ENCODE data around the gene SQSTM1. TPM values are rescaled to one million over a fixed set of nuclear protein-coding genes. Genes with fewer than 3 reads are reported as not detected.

SQSTM1 gene
- polyA plus RNA-seq, 1 experiment, result 366 TPM

DNA sequence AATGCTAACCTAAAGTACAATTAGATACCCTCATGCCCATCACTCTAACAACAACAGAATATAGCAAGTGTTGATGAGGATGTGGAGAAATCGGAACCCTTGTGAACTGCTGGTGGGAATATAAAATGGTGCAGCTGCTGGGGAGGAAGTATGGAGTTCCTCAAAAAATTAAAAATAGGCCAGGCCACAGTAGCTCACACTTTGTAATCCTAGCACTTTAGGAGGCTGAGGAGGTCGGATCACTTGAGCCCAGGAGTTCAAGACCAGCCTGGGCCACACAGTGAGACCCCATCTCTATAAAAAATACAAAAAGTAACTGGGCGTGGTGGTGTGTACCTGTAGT lies 55.9 kb downstream of the SQSTM1 start:
- ChIA-PET CTCF (no interaction called here), POLR2A (no interaction called here)
- Histone ChIP-seq H3K27me3 (ENCODE audit: control insufficient read depth, insufficient read depth, low read length) (no peaks in the 10 kb centered on the region), H3K9me3 (ENCODE audit: control insufficient read depth, insufficient read depth, low read length) (no peaks in the 10 kb centered on the region; the same call in 1 of the 2 replicates), H3K4me3 (ENCODE audit: low read depth, low read length) (no peak overlapping the region), H3K27ac (ENCODE audit: low read depth, low read length) (no peak overlapping the region)
- no peak for DNase-seq (ENCODE audit: low read depth, low spot score)
- TF ChIP-seq, protein P1, sequence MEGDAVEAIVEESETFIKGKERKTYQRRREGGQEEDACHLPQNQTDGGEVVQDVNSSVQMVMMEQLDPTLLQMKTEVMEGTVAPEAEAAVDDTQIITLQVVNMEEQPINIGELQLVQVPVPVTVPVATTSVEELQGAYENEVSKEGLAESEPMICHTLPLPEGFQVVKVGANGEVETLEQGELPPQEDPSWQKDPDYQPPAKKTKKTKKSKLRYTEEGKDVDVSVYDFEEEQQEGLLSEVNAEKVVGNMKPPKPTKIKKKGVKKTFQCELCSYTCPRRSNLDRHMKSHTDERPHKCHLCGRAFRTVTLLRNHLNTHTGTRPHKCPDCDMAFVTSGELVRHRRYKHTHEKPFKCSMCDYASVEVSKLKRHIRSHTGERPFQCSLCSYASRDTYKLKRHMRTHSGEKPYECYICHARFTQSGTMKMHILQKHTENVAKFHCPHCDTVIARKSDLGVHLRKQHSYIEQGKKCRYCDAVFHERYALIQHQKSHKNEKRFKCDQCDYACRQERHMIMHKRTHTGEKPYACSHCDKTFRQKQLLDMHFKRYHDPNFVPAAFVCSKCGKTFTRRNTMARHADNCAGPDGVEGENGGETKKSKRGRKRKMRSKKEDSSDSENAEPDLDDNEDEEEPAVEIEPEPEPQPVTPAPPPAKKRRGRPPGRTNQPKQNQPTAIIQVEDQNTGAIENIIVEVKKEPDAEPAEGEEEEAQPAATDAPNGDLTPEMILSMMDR (IDR thresholded peaks at IDR 0.05; ENCODE audit: low read depth, low read length), result no peak

DNA sequence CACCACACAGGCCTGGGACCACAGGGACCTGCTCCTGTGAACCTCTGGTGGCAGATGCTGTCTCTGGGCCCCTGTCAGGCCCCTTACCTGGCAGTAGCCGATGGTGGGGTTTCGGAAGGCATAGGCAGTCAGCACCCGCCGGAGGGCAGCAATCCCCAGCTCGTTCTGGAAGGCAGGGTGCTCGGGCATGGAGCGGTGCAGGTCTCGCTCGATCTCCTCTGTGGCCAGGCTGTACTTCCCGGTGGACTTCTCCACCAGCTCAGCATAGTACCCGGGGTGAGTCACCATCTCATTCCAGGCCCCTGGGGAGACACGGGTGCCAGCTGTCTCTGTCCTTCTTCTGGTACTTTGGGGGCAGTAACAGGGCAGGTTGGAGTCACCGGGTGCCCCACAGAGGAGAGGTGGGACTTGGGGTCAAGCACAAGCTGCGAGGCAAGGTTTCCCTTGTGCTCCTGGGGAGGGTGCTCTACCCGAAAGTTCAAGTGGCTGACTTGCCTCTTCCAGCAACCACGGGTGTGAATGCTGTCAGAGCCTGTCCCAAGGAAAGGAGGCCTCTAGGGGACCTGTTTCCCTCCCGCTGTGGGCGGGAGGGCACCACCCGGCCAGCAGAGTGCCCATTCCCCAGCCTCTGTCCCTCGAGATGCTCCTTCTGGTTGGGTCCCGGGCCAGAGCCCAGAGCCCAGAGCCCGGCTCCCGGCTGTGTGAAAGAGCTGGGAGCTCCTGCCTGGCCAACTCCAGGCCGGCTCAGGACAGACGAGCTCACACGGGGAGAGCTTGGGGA lies 57.7 kb downstream of the SQSTM1 start:
- H3K27me3 ChIP-seq (ENCODE audit: control insufficient read depth, insufficient read depth, low read length), result no peaks in the 10 kb centered on the region
- DNase-seq (ENCODE audit: low read depth, low spot score), result no peak
- CTCF ChIA-PET, result interaction anchor here (1.6 kb wide), 1 partner anchor 116 kb away, joined by 6 read pairs; no protein-coding TSS in a partner anchor
- peaks cover 8% of the 10 kb centered on the region for H3K9me3 ChIP-seq (ENCODE audit: control insufficient read depth, insufficient read depth, low read length)
- POLR2A ChIA-PET, result no interaction called here
- H3K27ac ChIP-seq (ENCODE audit: low read depth, low read length), result no peak overlapping the region
- H3K4me3 ChIP-seq (ENCODE audit: low read depth, low read length), result no peak overlapping the region
- TF ChIP-seq, protein P1 (IDR thresholded peaks at IDR 0.05; ENCODE audit: low read depth, low read length), result no peak

DNA sequence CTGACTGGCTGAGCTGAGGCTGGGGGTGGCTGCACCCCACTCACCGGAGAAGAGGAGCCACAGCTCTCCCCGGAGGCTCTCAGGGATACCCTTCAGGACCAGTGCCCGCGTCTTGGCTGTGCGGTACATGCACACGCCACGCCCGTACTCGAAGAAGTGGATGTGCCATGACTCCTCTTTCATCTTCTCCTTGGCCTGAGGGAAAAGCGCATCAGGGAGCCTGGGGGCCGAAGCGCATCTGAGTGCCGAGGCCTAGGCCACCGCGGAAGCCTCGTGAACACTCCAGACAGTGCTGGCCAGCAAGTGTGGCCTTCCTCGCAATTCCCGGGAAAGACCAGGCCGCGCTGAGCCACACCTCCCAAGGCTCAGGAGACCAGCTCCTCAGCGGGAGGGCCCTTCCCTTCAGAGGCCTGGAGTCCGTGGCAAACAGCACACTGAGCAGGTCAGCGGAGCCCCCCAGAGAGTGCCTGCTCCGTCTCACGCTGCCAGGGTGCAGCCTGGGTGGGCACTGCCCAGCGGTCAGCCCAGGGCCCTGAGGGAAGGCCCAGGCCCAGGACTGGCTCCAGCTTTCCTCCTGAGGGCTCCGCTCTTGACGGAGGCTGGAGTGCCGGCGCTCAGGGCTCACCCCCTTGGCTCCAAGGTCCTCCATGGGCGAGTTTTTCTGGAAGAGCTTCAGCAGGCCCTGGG lies 58.4 kb downstream of the SQSTM1 start:
- ChIA-PET CTCF (interaction anchor here (1.6 kb wide), 1 partner anchor 116 kb away, joined by 6 read pairs; no protein-coding TSS in a partner anchor), POLR2A (no interaction called here)
- DNase-seq (ENCODE audit: low read depth, low spot score), result no peak
- Histone ChIP-seq H3K4me3 (ENCODE audit: low read depth, low read length) (no peak overlapping the region), H3K9me3 (ENCODE audit: control insufficient read depth, insufficient read depth, low read length) (peaks cover 14% of the 10 kb centered on the region), H3K27me3 (ENCODE audit: control insufficient read depth, insufficient read depth, low read length) (no peaks in the 10 kb centered on the region), H3K27ac (ENCODE audit: low read depth, low read length) (no peak overlapping the region)
- TF ChIP-seq, protein P1 (IDR thresholded peaks at IDR 0.05; ENCODE audit: low read depth, low read length), result no peak

DNA sequence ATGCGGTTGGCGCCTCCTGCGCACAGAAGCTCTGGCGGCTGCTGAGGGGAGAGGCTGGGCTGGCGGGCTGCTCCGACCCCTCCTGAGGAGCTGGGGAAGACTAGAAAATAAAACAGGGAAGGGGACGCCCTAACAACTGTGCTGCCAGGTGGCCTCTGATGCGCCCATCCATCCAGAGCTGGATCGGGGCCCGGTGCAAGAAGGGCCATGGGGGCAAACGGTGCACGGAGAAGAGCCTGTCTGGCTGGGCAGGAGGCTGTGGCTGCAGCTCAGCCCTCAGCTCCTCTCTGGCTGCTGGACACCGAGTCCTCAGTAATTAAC lies 58.9 kb downstream of the SQSTM1 start:
- Histone ChIP-seq H3K9me3 (ENCODE audit: control insufficient read depth, insufficient read depth, low read length) (peaks cover 18% of the 10 kb centered on the region), H3K27me3 (ENCODE audit: control insufficient read depth, insufficient read depth, low read length) (no peaks in the 10 kb centered on the region), H3K4me3 (ENCODE audit: low read depth, low read length) (no peak overlapping the region), H3K27ac (ENCODE audit: low read depth, low read length) (no peak overlapping the region)
- POLR2A ChIA-PET, result no interaction called here
- no peak for DNase-seq (ENCODE audit: low read depth, low spot score)
- CTCF ChIA-PET, result no interaction called here
- TF ChIP-seq, protein P1 (IDR thresholded peaks at IDR 0.05; ENCODE audit: low read depth, low read length), result no peak

DNA sequence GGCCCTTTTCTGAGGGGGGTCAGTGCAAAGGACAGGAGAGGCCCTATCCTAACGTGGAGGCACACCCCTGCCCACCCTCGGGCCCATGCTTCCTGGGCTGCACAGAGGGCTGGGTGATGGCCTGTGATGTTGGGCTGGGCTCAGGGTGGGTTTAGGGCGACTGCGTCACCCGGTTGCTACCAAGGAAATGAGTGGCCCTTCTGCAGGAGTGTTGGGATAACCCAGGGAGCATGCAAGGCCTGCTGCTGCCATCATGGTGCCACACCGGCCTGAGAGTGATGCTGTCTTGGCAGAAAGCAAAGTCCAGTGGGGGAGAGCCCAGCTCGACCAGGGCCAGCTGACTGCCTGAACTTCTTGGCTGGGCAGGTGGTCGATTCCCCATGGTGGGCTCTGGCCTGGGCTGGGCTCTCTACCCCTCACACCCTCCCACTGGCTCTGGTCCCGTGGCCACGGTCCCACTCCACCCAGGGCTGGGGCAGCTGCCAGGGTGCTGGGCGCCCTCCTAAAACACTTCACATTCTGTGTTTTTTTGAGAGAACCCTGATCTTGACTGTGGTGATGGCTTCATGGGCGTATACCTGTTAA lies 59.5 kb downstream of the SQSTM1 start:
- Histone ChIP-seq H3K4me3 (ENCODE audit: low read depth, low read length) (no peak overlapping the region), H3K27me3 (ENCODE audit: control insufficient read depth, insufficient read depth, low read length) (no peaks in the 10 kb centered on the region), H3K27ac (ENCODE audit: low read depth, low read length) (no peak overlapping the region), H3K9me3 (ENCODE audit: control insufficient read depth, insufficient read depth, low read length) (peaks cover 21% of the 10 kb centered on the region)
- TF ChIP-seq, protein P1 (IDR thresholded peaks at IDR 0.05; ENCODE audit: low read depth, low read length), result no peak
- CTCF ChIA-PET, result no interaction called here
- DNase-seq (ENCODE audit: low read depth, low spot score), result no peak
- POLR2A ChIA-PET, result no interaction called here
